Immature natural killer cell (primary cell): Measurements from ENCODE around the gene PALD1. TPM values are rescaled to one million over a fixed set of nuclear protein-coding genes. Genes with fewer than 3 reads are reported as not detected.
A peak's percentile ranks its signal among the peaks of the same experiment; 100 is the strongest.

ENCODE experiments used
- DNase-seq, 3 donors: peaks; one replicate each; pipeline ENCODE4 v3.0.0; 2022; ENCODE audit warnings: mixed read lengths in 1 of 3
- H3K27ac Mint-ChIP-seq, 6 donors: one replicate each; pipeline ENCODE4 v1.8.0; 2020; ENCODE audit warnings: mixed read lengths in 6 of 6, mild to moderate bottlenecking in 5 of 6, inconsistent platforms in 4 of 6, moderate library complexity in 3 of 6
- H3K27me3 Mint-ChIP-seq, 3 donors: one replicate each; pipeline ENCODE4 v1.8.0; 2020 to 2021; ENCODE audit warnings: low read depth in 3 of 3, mild to moderate bottlenecking in 3 of 3, mixed read lengths in 3 of 3, moderate library complexity in 3 of 3, inconsistent platforms in 1 of 3
- H3K36me3 Mint-ChIP-seq, 3 donors: one replicate each; pipeline ENCODE4 v1.8.0; 2020; ENCODE audit warnings: mixed read lengths in 3 of 3, inconsistent platforms in 2 of 3, mild to moderate bottlenecking in 2 of 3
- H3K4me1 Mint-ChIP-seq, 2 donors: one replicate each; pipeline ENCODE4 v1.8.0; 2020; ENCODE audit warnings: inconsistent platforms in 2 of 2, mild to moderate bottlenecking in 2 of 2, mixed read lengths in 2 of 2, moderate library complexity in 1 of 2
- H3K4me3 Mint-ChIP-seq, 5 donors: one replicate each; pipeline ENCODE4 v1.8.0; 2020; ENCODE audit warnings: mild to moderate bottlenecking in 5 of 5, mixed read lengths in 5 of 5, inconsistent platforms in 3 of 5, moderate library complexity in 3 of 5
- H3K9me3 Mint-ChIP-seq, 6 donors: one replicate each; pipeline ENCODE4 v1.8.0; 2020; ENCODE audit warnings: mild to moderate bottlenecking in 6 of 6, mixed read lengths in 6 of 6, inconsistent platforms in 4 of 6, moderate library complexity in 3 of 6
- polyA plus RNA-seq, 3 donors: library from polyadenylated mRNA; unstranded; fragments of 300-500 nt; fragmentation: Illumina TruSeq; gene quantifications; one replicate each; pipeline ENCODE4 v1.2.3, GENCODE V29; 2021

PALD1 gene
- polyA plus RNA-seq, 3 donors from 2014 or later: 0.12 to 2.2 (median 0.14) TPM

- no peak for DNase-seq
- Mint-ChIP-seq H3K4me1 (peaks cover 9 to 13% of the 10 kb centered on the region in 2 donors), H3K27ac (no peak overlapping the region), H3K27me3 (peaks cover 11 to 16% (median 12%) of the 10 kb centered on the region in 3 donors), H3K36me3 (peaks cover 0 to 7% (median 0%) of the 10 kb centered on the region in 3 donors), H3K4me3 (peak overlapping the region in 2 of 5 donors; percentile 2 to 61), H3K9me3 (no peaks in the 10 kb centered on the region)
Observed at GRCh38 chr10:70442332-70442988, 36.1 kb upstream of the PALD1 start.

DNA sequence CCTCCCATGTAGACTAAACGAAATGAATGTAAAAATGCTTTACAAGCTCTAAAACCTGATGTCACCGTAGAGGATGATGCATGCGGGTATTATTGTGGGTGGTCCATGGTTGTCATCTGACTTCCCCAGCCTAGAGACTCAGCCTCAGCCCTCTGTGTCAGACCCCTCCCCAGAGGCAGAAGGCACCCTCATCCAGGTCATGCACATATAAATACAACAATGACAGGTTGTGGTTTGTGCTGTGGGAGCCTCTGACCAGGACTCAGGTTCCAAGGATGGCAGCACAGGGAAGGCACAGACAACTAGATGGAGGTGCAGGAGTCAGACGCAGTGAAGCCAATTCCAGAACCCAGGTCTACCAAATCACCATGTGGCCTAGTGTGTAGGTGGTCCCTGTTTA, 33.8 kb upstream of the PALD1 start:
- Mint-ChIP-seq H3K9me3 (no peaks in the 10 kb centered on the region), H3K27me3 (peaks cover 7 to 13% (median 9%) of the 10 kb centered on the region in 3 donors), H3K27ac (no peak overlapping the region), H3K4me1 (peaks cover 9 to 13% of the 10 kb centered on the region in 2 donors), H3K4me3 (no peak overlapping the region), H3K36me3 (peaks cover 0 to 7% (median 0%) of the 10 kb centered on the region in 3 donors)
- no peak for DNase-seq

DNA sequence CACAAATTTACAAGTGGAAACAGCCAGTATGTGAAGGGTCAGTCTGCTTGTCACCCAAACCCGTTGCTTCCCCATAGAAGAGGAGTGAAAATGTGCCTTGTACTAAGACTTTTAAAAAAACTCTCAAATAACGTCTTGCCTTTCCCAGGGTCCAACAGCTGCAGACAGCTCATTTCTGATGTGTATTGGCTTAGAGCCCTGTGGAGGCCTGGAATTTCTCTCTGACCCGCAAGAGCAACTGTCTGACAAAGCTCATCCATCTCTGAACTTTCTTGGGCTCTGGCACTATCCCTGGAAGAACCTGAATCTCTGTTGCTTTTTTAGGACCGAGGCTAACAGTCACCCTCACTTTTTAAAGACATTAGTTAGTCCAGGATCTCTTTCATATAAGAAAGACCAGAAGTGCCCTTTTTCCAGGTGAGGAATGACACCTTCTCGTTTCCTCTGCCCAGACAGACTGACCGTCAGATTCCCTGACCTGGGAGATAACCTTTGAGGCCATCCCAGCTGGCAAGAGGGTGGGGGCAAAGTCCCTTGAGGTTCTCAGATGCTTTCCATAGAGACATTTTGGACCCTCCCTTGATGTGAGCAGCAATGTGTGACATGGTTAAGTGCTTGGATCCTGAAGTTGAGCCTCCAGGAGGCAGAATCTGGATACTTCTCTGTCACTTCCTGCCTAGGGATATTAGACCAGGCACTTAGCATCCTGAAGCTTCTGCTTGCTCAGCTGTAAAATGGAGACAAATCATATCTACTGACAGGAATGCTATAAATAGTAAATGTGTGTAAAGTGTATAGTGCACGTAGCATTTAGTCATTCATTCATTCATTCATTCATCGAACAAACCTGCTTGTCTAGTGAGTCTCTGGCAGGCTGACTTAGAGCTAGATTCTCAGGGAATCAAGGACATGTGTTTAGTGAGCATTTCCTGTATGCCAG, 32.6 kb upstream of the PALD1 start:
- peaks cover 6 to 7% (median 6%) of the 10 kb centered on the region in 3 donors for H3K27me3 Mint-ChIP-seq
- H3K27ac Mint-ChIP-seq: no peak overlapping the region
- no peaks in the 10 kb centered on the region for H3K9me3 Mint-ChIP-seq
- no peak for DNase-seq
- peaks cover 4 to 7% of the 10 kb centered on the region in 2 donors for H3K4me1 Mint-ChIP-seq
- peaks cover 0 to 4% (median 0%) of the 10 kb centered on the region in 3 donors for H3K36me3 Mint-ChIP-seq
- H3K4me3 Mint-ChIP-seq: no peak overlapping the region

DNA sequence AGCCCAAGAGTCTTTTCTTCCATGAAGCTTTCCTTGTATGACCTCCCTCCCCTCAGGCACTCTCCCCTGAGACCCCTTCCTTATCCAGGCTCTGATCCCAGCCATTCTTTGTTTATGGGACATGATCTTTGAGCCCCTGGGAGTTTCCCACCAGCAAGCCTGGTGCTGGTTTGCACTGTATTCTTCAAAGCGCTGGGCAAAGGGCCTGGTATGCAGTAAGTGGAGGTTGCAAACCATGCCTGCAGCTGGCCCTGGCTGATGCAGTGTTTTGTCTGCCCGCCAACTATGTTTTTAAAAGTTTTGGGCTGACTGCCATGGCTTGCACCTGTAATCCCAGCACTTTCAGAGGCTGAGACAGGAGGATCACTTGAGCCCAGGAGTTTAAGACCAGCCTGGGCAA, 30.3 kb upstream of the PALD1 start:
- Mint-ChIP-seq H3K27ac (no peak overlapping the region), H3K27me3 (peaks cover 1 to 6% (median 3%) of the 10 kb centered on the region in 3 donors), H3K9me3 (no peaks in the 10 kb centered on the region), H3K4me3 (no peak overlapping the region), H3K4me1 (no peaks in the 10 kb centered on the region), H3K36me3 (no peaks in the 10 kb centered on the region)
- no peak for DNase-seq

GRCh38 chr10:70455213-70455630, 23.3 kb upstream of the PALD1 start:
- Mint-ChIP-seq H3K4me3 (no peak overlapping the region), H3K4me1 (no peaks in the 10 kb centered on the region), H3K27ac (no peak overlapping the region), H3K36me3 (peaks cover 0 to 2% (median 0%) of the 10 kb centered on the region in 3 donors), H3K9me3 (peaks cover 0 to 2% (median 0%) of the 10 kb centered on the region in 6 donors), H3K27me3 (peaks cover 3 to 19% (median 5%) of the 10 kb centered on the region in 3 donors)
- DNase-seq: no peak

DNA sequence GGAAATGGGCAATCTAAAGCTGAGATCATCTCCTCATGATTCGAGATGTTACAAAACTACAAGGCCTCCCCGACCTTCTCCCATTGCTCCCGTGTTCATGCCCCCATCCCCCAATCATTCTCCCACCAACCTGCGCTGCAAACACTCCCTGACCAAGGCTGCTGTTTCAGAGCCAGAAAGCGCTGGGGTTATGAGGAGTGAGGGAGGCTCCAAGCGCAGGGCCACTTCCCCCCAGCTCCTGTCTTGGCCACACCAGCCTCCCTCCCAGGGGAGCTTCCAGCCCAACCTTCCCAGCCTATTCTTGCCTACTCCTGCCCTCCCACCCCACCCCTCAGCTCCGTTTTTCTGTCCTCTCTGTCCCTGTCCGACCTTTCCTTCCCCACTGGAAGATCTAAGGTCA, 22.4 kb upstream of the PALD1 start:
- H3K4me3 Mint-ChIP-seq: no peak overlapping the region
- H3K36me3 Mint-ChIP-seq: peaks cover 0 to 2% (median 0%) of the 10 kb centered on the region in 3 donors
- no peak for DNase-seq
- H3K27me3 Mint-ChIP-seq: peaks cover 3 to 24% (median 5%) of the 10 kb centered on the region in 3 donors
- H3K9me3 Mint-ChIP-seq: peaks cover 0 to 2% (median 0%) of the 10 kb centered on the region in 6 donors
- H3K4me1 Mint-ChIP-seq: no peaks in the 10 kb centered on the region
- no peak overlapping the region for H3K27ac Mint-ChIP-seq

- H3K27ac Mint-ChIP-seq: no peak overlapping the region
- H3K4me3 Mint-ChIP-seq: no peak overlapping the region
- no peak for DNase-seq
- peaks cover 0 to 2% (median 0%) of the 10 kb centered on the region in 6 donors for H3K9me3 Mint-ChIP-seq
- peaks cover 0 to 2% (median 0%) of the 10 kb centered on the region in 3 donors for H3K36me3 Mint-ChIP-seq
- peaks cover 3 to 28% (median 5%) of the 10 kb centered on the region in 3 donors for H3K27me3 Mint-ChIP-seq
- H3K4me1 Mint-ChIP-seq: no peaks in the 10 kb centered on the region
Observed at GRCh38 chr10:70457759-70458305, 20.7 kb upstream of the PALD1 start.

GRCh38 chr10:70458329-70459060, 20.1 kb upstream of the PALD1 start:
- Mint-ChIP-seq H3K4me1 (no peaks in the 10 kb centered on the region), H3K27ac (no peak overlapping the region), H3K27me3 (peaks cover 3 to 28% (median 5%) of the 10 kb centered on the region in 3 donors), H3K36me3 (peaks cover 0 to 2% (median 0%) of the 10 kb centered on the region in 3 donors), H3K4me3 (no peak overlapping the region), H3K9me3 (peaks cover 0 to 2% (median 0%) of the 10 kb centered on the region in 6 donors)
- no peak for DNase-seq

DNA sequence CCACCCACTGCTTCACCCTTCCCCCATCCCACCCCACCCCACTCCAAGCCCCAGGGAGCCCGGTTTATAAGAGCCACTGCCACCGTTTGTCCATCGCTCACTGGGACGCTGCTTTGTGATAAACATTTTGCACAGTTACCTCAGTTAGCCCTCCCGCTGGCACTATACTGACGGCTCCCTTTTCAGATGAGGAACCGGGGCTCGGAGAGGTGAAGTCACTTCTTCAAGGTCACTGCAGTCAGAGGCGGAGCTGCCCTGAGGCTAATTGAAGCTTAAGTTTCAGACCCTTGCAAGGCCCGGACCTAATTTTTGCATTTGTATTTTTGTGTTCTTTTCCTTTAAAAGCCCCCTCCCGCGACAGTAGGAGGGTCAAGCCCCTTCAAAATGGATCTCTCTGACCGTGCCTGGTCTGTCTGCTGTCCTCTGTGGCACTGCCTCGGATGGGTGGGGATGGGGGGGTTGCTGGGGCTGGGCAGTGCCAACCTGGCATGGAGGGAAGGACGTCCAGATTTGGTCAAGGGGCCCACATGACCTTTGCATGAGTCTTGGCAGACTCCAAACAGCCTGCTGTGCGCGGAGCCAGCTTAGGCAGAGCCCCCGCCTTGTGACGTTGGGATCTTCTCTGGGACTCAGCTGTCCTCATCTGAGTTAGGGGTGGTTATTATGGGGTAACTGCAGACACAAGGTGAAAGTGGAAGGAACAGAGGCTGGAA, 19.4 kb upstream of the PALD1 start:
- H3K36me3 Mint-ChIP-seq: peaks cover 0 to 2% (median 0%) of the 10 kb centered on the region in 3 donors
- H3K4me1 Mint-ChIP-seq: no peaks in the 10 kb centered on the region
- H3K9me3 Mint-ChIP-seq: peaks cover 0 to 2% (median 0%) of the 10 kb centered on the region in 6 donors
- H3K27ac Mint-ChIP-seq: no peak overlapping the region
- DNase-seq: no peak
- H3K27me3 Mint-ChIP-seq: peaks cover 3 to 28% (median 5%) of the 10 kb centered on the region in 3 donors
- H3K4me3 Mint-ChIP-seq: no peak overlapping the region

- Mint-ChIP-seq H3K27me3 (peaks cover 3 to 28% (median 5%) of the 10 kb centered on the region in 3 donors), H3K27ac (no peak overlapping the region)
- no peak for DNase-seq
Observed at GRCh38 chr10:70459774-70460490, 18.6 kb upstream of the PALD1 start.

GRCh38 chr10:70461397-70462348, 16.9 kb upstream of the PALD1 start:
- DNase-seq: peak in 2 of 3 donors; percentile 32 to 35
- H3K27me3 Mint-ChIP-seq: peaks cover 1 to 25% (median 2%) of the 10 kb centered on the region in 3 donors
- no peak overlapping the region for H3K4me3 Mint-ChIP-seq
- H3K4me1 Mint-ChIP-seq: no peaks in the 10 kb centered on the region
- H3K9me3 Mint-ChIP-seq: peaks cover 0 to 2% (median 0%) of the 10 kb centered on the region in 6 donors
- H3K27ac Mint-ChIP-seq: no peak overlapping the region
- H3K36me3 Mint-ChIP-seq: peaks cover 0 to 2% (median 0%) of the 10 kb centered on the region in 3 donors

More at GRCh38 chr10:70459774-70460490, 18.6 kb upstream of the PALD1 start:
- Mint-ChIP-seq H3K9me3 (peaks cover 0 to 2% (median 0%) of the 10 kb centered on the region in 6 donors), H3K4me1 (no peaks in the 10 kb centered on the region), H3K4me3 (peak overlapping the region in 1 of 5 donors; percentile 11), H3K36me3 (peaks cover 0 to 2% (median 0%) of the 10 kb centered on the region in 3 donors)
